GM21390 (cell line): ENCODE measurements around the gene EIF4E1B.

ENCODE experiments used
- ATAC-seq: cut with Tn5 transposase; IDR thresholded peaks from one replicate; pipeline ENCODE4 v1.9.1; 2021; ENCODE audit not compliant: unreplicated experiment

Gene EIF4E1B

DNA sequence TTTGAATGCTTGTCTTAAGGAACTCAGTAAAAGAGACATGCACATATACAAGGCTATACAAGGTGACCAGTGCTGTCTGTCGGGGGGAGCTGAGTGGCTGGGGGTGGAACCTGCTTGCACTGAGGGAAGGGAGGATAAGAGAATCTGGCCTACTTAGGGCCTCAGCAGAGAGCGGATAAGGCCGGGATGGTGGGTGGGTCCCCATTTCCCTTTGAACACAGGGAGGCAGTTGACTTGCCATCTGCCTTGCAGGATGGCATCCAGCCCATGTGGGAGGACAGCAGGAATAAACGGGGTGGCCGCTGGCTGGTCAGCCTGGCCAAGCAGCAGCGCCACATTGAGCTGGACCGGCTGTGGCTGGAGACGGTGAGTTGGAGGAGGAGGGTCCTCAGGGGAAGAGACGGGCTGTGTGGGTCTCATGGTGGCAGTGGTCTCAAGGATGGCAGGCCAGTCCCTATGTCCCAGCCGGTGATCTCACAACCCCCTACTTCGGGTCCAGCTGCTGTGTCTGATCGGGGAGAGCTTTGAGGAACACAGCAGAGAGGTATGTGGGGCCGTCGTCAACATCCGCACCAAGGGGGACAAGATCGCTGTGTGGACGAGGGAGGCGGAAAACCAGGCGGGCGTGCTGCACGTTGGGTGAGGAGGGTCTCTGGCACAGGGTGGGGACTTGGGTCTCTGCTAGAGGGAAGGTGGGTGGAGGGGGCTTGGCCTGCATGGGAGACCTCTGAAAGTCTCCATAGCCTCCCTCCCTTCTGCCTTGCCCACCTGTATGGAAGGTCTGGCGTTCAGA, 14.6 kb downstream of the EIF4E1B start:
- no peak for ATAC-seq

DNA sequence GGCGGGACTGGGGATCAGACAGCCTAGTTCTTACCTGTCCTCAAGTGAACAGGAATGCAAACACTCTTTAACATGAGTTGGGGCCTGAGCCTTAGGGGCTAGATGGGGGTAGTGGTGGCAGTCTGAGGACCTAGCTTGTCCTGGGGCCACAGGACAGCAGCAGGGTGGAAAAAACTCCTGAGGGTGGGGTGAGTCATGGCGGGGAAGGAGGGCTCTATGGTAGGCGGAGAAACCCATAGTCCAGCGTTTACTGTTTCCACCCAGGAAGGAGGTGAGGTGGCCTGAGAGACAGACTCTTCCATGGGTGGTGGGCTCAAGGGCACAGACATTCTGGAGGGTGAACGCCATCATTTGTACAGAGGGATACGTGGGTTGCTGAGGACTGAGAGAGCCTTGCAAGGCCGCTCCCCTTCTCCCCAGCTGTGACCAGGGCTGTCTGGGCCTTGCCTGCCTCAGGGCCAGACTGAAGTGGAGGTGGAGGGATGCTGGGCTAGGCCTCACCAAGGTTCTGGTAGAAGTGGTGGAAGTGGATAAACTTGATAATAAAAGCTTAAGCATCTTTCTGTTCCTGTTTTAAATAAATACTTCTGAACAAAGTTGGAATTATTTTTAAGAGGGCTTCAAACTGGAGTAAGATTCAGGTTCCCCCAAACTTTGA, 15.7 kb downstream of the EIF4E1B start:
- no peak for ATAC-seq

DNA sequence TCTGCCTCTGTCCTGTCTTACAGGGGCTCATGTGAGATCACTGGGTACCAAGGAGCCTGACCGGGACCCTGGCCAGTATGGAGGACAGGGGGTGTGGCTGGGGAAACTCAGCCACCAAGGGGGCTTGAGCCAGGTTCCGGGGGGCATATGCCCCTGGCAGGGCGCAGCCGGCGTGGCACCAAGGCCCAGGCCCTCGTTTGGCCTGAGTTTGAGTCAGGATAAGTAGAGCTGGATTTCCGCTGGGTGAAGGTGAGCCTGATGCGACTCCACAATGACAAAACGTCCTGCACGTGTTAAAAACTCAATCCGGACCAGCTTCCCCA, 16.2 kb downstream of the EIF4E1B start:
- peak; percentile 5 for ATAC-seq

DNA sequence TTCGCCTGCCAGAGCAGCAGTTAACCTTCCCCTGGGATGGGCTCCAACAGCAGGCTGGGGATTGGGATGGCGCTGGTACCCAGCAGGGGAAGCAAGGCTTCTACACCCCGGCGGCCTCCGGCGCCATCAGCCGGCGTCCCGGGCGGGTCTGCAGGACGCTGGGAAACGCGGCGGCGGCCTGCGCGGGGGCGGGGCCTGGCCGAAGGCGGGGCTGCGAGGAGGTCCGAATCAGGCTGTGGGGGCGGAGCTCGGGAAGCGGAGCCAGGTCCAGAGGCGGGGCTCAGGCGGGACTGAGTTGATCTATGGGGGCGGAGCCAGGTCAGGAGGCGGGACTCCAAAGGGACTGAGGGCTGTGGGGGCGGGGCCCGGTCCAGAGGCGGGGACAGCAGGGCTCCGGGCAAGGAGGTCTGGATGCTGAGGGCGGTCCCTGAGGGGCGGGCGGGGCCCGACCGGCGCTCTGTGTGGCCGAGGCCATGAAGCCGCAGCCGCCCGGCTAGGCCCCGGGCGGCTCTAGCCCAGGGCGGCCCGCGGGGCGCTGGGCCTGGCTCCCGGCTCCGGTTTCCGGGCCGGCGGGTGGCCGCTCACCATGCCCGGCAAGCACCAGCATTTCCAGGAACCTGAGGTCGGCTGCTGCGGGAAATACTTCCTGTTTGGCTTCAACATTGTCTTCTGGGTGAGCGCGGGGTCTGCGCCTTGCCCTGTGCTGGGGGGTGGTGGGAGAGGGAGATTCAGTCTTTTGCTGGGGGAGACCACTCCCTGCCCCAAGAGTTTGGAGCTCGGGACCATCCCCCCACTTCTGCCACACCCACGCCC, 16.8 kb downstream of the EIF4E1B start, which contains the start of gene TSPAN17:
TSPAN17 (plus strand) TSS at position 455 of the 813 bp plus-strand sequence; CDS start at position 587, 132 bp downstream.
- ATAC-seq, result peak; percentile 89

DNA sequence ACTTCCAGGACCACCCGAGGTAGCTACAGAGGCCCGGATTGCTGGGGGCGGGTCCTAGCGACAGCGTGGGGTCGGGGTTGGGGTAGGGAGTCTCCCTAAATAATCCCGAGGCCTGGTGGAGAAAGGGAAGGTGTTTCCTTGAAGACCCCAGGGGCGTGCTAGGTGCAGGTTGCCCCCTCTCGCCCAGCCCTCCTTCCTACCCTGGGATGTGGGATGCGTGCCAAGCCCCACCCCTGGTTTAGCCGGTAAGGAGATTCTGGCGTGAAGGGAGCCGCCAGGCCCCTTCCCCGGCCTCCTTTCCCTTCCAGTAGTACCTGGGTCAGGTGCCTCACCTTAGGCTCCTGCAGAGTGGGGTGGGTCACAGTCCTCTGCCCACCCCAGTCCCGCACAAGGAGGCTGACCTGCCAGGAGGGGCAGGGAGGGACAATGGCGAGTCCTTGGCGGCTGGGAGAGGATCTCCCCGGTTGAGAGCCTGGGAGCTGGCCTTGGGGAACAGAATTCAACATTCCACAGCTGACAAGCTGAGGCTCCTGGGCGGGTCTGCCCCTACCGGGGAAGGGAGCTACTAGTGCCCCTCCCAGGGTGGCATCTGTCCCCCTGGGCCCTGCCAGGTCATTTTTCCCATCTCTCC, 17.5 kb downstream of the EIF4E1B start:
- no peak for ATAC-seq

DNA sequence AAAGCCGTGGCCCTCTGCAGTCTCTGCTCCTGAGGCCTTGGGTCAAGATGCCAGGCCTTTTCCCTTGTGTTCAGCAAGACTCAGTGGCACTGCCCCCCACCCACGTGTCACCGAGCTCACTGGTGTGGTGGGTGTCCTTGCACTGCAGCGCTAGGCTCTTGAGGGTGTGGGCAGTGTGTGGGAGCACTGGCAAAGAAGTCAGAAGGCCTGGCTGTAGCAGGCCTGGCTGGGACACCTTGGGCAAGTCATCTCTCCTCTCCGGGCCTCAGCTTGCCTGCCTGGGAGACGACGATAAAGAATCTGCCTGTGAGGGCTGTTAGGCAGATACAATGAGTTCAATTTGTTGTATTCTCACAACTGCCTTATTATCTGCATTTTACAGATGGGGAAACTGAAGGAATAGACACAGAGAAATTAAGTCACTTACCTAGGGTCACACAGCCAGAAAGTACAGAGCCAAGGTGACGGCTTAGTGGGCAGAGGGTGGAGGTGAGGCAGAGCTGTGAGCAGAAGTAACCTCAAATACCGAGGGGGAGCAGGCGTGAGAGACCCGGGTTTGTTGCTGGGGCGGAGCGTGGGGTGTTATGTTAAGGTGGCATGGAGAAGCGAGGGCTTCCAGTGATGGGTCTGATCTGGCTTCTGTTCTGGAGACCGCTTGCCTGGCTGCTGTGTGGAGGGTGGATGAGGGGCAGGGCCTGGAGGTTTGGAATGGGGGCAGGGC, 18.2 kb downstream of the EIF4E1B start:
- ATAC-seq, result no peak

DNA sequence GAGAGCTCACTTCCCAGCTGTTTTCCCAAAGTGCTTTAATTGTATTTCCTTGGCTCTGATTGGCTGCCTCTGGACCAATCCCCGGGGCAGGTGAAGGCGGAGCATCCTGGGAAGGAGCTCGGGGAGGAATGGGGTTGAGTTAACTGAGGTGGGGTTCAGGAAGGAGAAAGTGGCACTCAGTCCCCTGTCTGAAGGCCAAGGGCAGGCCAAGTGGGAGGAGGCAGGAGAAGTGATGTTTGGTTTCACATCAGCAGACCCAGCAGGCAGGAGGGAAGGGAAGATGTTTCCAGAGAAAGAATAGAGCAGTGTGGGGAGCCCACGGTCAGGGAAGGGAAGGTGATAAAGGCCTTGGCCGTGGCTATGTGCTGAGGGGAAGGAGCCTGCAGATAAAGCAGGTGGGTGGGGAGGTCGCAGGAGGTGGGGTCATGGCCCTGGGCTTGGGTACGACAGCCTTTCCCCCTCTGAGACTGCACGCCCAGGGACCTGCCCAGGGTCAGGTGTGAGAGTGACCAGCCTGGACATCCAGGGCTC, 19.9 kb downstream of the EIF4E1B start:
- no peak for ATAC-seq

DNA sequence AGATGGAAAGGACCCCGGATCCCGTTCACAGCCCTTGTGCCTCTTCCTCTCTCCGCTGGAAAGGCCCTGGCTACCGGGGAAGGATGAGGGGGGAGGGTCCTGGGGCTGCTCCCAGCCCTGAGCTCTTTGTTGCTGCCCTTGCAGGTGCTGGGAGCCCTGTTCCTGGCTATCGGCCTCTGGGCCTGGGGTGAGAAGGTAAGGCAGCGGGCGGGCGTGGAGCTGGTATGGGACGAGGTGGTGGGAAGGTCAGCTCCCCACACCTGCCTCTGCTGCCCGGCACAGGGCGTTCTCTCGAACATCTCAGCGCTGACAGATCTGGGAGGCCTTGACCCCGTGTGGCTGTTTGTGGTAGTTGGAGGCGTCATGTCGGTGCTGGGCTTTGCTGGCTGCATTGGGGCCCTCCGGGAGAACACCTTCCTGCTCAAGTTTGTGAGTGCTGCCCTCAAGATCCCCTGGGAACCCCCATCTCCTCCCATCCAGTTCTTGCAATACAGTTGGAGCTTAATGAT, 21.1 kb downstream of the EIF4E1B start:
- no peak for ATAC-seq

DNA sequence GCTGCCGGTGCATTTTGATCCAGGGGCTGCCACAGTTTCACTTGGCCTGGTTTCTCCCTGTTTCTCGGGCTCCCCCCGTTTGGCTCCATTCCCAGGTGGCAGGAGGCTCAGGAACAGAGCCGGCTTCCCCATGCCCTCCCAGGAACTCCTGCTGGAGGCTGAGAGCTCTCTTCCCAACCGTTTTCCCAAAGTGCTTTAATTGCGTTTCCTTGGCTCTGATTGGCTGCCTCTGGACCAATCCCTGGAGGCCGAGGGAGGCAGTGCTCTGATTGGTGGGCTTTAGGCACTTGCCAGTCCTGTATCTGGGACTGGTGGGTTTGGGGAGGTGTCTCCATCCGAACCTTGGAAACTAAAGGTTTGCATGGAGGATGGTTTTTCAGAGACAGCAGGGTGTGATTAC, 21.7 kb downstream of the EIF4E1B start:
- ATAC-seq, result no peak

DNA sequence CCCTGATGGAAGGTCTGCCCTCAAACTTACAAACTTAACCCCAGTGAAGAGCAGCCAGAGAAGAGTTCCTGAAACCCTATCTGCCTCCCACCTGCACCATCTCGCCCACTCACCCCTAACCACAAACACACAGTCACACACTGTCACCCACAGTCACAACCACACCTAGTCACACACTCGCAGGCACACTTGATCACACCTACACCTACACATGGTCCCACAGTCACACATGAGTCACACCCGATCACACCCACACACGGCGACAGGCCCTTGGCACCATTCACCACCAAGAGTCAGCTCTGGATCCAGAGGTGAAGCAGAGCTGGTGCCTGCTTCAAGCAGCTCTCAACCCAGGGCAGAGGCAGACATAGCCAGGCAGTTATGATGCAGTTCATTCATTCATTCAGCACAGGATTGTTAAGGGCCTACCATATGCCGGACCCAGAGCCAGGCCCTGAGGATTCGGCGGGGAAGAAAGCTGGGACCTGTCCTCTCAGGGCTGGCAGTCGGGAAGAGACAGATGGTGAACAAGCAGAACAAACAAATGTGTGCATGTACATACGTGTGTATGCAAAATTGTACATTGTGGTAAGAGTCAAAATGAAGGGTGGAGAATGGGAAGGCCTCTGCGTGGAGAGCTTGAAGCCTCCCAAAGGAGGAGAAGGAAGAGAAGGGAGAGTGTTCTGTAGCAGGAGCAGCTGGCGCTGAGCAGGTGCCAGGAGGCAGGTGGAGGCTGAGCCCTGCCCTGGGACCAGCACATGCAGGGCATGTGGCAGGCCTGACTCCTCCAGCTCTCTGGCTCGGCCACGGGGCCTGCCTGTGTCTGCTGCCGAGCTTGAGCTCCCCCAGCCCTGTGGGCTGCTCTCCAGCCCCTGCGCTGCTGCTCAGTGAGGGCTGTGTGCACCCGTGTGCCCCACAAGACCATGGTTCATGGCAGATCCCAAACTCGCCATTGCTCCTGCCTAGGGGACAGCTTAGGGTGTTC, 23.2 kb downstream of the EIF4E1B start:
- no peak for ATAC-seq

DNA sequence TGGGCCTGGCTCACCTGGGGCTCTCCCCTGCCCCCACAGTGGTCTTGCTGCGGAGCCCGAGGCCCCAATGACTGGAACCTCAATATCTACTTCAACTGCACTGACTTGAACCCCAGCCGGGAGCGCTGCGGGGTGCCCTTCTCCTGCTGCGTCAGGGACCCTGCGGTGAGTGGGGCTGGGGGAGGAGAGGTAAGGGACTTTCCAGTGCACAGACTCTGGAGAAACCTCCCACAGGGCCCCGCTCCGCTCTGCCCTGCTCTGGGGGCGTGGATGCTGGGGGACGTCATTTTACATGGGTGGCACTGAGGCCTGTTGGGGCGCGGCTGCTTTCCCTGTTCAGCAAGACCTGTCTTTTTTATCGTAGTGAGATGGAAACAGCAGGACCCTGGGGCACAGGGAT, 24.4 kb downstream of the EIF4E1B start:
- ATAC-seq, result no peak

DNA sequence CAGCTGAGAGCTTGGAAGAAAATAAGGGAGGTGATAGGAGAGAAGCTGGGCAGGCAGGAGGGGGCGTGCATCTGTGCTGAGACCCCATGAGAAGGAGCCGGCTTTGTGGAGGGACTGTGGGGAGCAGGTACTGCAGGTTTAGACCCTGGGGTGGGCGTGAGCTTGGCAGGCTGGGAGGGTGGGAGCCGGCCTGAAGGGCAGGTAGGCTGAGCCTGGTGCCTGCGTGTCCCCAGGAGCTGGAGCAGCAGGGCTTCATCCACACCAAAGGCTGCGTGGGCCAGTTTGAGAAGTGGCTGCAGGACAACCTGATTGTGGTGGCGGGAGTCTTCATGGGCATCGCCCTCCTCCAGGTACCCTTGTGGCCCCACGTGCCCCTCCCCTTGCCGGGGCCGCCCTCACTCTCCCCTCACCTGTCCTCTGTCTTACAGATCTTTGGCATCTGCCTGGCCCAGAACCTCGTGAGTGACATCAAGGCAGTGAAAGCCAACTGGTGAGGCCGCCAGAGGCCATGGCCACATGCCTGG, 26.1 kb downstream of the EIF4E1B start:
- no peak for ATAC-seq

DNA sequence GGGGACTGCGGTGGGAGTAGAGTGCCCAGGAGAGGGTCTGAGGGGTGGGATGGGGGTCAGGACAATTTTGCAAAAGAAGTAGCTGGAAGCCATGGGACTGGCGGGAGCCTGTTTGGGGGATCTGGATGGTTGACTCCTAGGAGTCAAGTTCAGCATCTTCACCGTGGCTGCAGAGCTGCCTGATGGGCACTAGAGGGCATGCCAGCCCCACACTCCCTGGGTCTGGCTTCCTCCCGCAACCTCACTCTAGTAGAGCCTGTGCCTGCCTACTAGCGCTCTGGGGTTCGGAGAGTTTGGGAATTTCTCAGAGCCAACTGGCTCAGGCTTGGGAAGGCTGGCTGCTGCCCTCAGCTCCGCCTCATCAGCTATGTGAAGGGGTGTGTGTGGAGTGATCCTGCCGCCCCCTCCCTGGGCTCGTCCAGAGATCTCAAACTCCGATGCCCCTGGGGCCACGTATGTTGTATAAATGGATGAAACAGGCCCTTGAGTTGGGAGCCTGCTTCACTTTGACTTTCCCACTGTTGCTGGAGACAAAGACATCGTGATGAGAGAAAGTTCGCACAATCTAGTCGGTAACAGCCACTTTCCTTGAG, 27.6 kb downstream of the EIF4E1B start:
- ATAC-seq, result peak; percentile 50

DNA sequence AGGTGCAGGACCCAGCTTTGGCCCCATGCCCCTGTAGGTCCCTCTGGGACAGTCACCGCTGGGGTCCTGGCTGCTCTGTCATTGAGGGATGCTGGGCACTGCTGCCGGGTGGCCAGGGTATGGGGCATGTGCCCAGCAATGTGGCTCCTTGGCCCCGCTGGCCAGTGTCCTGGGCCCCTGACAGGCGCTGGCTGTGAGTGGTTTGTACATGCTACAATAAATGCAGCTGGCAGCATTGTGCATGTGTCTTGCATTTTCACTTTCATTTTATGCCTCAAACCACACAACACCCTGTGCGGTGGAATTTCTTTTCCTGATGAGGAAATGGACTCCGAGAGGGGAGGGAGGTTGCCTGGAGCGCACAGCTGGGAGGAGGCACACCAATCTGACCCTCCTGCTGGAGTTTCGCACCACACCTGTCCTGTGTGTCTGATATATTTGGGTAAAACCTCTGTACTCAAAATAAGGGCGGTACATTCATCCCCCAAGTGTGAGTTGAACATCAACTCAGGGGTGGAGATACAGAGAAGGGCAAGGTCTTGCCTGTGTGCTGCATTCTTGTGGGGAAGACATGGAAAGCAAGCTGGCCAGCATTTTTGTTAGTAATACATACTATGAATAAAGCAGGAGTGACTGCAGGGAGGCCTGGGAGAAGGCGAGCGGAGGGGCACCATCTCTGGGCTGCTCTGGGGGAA, 28.5 kb downstream of the EIF4E1B start:
- peak; percentile 47 for ATAC-seq

DNA sequence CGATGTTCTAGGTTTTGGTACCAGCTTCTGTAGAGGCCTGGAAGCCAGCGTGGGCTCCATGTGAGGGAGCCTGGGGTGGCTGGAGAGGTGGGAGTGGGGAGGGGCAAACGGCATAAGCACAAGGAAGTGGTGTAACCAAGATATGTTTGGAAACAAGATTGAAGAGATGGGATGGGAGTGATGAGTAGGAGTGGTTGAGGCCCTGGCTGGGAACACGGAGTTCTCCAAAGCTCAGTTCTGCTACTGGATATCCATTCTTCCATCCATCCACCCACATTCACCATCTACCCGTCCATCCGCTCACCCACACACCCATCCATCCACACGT, 29.0 kb downstream of the EIF4E1B start:
- ATAC-seq, result no peak

DNA sequence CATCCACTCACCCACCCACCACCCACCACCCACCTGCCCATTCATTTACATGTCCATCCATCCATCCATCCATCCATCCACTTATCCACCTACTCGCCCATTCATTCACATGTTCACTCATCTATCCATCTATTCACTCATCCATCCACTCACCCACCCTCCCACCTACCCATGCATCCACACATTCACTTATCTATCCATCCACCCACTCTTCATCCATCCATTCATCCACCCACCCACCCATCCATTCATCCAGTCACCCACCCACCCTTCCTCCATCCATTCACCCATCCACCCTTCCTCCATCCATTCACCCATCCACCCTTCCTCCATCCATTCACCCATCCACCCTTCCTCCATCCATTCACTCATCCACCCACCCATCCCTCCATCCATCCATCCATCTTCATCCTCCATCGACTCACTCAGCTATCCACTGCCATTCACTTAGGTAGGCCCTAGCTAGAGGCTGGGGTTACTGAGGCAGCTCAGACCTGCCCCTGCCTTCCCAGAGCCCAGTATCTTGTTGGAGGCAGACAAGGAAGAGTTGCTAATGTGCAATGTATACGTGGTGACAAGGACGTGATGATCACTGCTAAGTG, 29.5 kb downstream of the EIF4E1B start:
- no peak for ATAC-seq

DNA sequence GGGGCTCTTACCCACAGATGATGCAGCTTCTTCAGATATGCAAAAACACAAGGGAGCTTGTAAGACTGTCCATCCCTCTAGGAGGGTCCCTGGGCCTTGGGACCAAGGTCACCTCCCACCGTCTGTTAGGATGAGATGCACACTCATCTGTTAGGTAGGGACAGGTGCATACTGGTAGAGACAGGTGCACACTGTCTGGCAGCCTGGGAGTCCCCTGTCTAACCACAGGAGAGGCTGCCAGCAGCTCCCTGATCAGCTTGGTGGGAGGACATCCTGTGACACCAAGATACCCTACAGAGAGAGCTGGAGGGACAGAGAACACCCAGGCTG, 30.0 kb downstream of the EIF4E1B start:
- peak; percentile 33 for ATAC-seq
